Mesodermal cell (in vitro differentiated cells): ENCODE measurements around the gene ADAMTS17.

Experiments
- H3K27ac ChIP-seq: 2 replicates; pipeline ENCODE4 v1.7.0; 2013; ENCODE audit warnings: mild to moderate bottlenecking, low read depth, low read length, moderate library complexity; ENCODE audit not compliant: severe bottlenecking
- H3K36me3 ChIP-seq: 2 replicates; pipeline ENCODE4 v1.7.1; 2013; ENCODE audit warnings: mild to moderate bottlenecking, low read length, moderate library complexity; ENCODE audit not compliant: control insufficient read depth, insufficient read depth
- H3K4me1 ChIP-seq: one replicate; pipeline ENCODE4 v1.7.1; 2013; ENCODE audit warnings: mild to moderate bottlenecking, low read length; ENCODE audit not compliant: insufficient read depth, control insufficient read depth, poor library complexity, severe bottlenecking
- H3K4me3 ChIP-seq: 2 replicates; pipeline ENCODE4 v1.7.0; 2013; ENCODE audit warnings: low read length, control low read depth, mild to moderate bottlenecking; ENCODE audit not compliant: insufficient read depth, poor library complexity, severe bottlenecking; ENCODE audit errors: extremely low read depth
- H3K9me3 ChIP-seq: 2 replicates; pipeline ENCODE4 v1.7.1; 2013; ENCODE audit warnings: mild to moderate bottlenecking, low read length, moderate library complexity; ENCODE audit not compliant: control insufficient read depth
- WGBS, 2 experiments: methylation state at CpG; one replicate each; pipeline ENCODE4 v1.1.5; 2013; ENCODE audit warnings: missing lambda C conversion rate in 2 of 2; ENCODE audit not compliant: insufficient coverage in 2 of 2; 5-methylcytosine and 5-hydroxymethylcytosine counted together

The ADAMTS17 gene

DNA sequence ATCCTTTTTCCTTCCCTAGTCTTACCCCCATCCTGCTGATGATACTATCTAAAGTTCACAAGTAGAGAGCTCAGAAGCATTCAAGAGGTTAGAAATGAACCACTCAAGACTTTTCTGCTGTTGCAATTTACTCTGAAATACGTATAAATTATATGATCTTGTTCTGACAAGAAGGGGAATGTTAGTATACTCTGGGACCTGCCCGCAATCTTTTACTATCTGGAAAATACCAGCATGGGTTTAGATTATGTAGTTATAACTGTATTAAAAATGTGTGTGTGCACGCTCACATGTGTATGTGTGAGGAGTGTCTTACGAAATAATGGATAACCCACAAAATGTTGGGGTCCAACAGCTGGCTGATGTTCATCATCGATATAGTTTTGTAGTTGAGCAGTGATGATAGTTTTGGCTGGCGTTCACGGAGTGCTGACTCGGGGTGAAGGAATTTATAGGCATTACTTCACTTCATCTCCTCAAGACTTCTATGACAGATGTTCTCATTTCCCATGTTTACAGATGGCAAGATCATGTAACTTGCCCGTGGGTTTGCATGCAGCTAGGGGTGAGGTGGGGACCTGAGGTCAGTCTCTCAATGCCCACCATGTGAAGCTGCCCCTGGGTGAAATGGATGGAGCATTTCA, 311.1 kb downstream of the ADAMTS17 start:
- Histone ChIP-seq H3K4me1 (no peaks in the 10 kb centered on the region), H3K36me3 (no peaks in the 10 kb centered on the region), H3K4me3 (no peak overlapping the region), H3K27ac (no peak overlapping the region), H3K9me3 (peaks cover 17% of the 10 kb centered on the region)
- 93 to 100% methylated on average over 4 to 5 of the region's 9 CpGs for whole genome bisulfite sequencing, 2 experiments

DNA sequence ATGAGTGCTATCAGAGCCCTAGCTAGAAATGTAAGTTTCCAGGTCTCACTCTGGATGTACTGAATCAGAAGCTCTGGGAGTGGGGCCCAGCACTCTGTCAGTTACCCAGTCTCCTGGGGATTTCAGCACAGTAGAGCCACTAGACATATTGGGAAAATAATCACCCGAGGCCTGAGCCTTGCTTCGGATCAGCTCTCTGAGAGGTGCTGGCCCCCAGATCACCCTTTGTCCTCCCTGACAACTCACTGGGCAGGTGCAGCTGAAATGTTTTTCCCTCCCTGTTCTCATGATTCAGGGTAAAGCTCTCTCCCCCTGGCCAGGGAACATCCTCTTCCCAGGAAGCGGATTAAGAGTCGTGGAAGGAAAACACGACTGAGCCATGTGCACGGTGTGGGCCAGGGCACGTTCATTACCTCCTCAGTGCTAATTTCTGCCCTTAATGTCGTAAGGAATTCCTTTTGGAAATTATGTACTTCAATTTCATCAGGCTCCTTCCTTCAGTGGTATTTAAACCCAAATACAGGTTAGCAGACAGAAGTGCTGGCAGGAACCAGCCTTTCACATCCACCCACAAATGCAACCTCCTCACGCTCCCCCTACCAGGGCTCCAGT, 311.8 kb downstream of the ADAMTS17 start:
- H3K4me1 ChIP-seq: no peaks in the 10 kb centered on the region
- 89 to 98% methylated on average over 8 to 9 of the region's 9 CpGs for whole genome bisulfite sequencing, 2 experiments

DNA sequence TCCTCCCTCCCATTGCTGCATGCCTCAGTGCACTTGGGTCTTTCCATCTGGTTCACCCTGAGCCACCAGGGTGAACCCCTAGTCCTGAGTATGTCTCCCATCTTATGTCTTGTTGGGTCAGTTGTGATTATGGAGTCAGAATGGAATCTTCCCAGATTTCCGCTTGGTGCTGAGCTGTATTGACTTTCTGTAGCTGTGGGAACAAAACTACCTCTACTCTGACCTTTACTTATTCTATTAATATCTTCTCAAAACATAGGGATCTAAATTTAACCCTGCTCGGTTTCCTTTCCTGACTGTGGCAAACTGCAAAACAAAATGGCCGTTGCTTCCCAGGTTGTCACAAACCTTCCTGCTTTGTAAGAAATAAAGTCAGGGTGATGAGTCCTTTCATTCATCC, 312.7 kb downstream of the ADAMTS17 start:
- no peak overlapping the region for H3K27ac ChIP-seq
- H3K4me3 ChIP-seq: no peak overlapping the region
- peaks cover 17% of the 10 kb centered on the region for H3K9me3 ChIP-seq
- H3K36me3 ChIP-seq: no peaks in the 10 kb centered on the region
- no peaks in the 10 kb centered on the region for H3K4me1 ChIP-seq
- WGBS, 2 experiments: 90% methylated on average over 2 of the region's 3 CpGs

More for the DNA sequence above, 311.8 kb downstream of the ADAMTS17 start:
- no peak overlapping the region for H3K27ac ChIP-seq
- no peaks in the 10 kb centered on the region for H3K36me3 ChIP-seq
- no peak overlapping the region for H3K4me3 ChIP-seq
- peaks cover 17% of the 10 kb centered on the region for H3K9me3 ChIP-seq

DNA sequence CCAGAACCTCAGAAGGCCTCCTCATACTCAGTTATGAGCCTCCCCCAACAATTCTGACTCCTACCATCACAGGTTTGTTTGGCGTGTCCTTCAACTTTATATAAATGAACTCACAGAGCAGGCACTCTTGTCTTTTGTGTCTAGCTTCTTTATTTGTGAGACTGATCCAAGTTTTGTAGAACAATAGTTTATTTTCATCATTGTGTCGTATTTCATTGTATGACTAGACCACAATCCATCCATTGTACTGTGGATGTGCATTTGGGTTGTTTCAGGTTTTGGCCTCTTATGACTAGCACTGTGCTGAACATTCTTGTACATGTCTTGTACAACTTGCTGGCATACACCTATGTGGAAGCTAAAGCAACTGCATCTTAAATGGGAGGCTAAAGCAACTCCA, 315.7 kb downstream of the ADAMTS17 start:
- 80% methylated on average over 1 of the region's 2 CpGs; no CpG with 5 or more reads in 1 of the 2 experiments for WGBS, 2 experiments
- Histone ChIP-seq H3K36me3 (no peaks in the 10 kb centered on the region), H3K27ac (no peak overlapping the region), H3K9me3 (peaks cover 17% of the 10 kb centered on the region), H3K4me3 (no peak overlapping the region), H3K4me1 (no peaks in the 10 kb centered on the region)

DNA sequence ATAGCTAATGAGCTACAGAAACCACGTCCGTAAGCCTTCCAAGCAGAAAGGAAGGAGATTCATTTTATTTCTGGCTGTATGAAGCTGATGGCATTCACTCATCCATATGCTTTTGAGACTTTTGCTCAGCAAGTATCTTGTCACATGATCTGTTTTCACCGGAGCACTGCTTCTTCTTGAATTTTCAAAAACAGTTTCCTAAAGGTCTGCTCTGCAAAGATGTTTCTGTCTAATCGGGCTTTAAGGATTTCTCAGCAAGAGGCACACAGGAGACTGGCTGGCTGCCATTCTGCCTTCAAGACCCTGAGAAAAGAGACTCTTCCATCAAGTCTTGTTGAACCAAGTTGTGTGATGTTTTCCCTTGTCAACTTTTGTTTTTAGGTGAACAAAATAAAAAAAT, 319.0 kb downstream of the ADAMTS17 start:
- 88 to 98% methylated on average over 2 to 4 of the region's 4 CpGs for WGBS, 2 experiments

DNA sequence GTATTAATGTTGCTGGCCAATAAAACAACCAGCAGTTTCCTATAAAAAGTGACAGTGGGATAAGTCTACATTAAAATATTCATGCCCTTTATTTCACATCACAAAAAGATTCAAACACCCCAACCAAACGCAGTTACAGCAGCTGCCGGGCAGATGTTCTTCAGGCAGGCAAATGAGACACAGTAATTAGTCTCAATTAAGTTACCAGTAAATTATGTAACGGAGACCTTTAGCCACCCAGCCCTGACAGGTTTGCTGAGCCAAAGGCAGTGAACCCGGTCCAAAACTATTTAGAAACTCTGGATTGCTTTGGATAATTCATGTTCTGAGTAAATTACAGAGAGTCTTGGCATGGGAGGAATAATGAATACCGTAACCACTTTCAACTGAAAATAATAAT, 319.4 kb downstream of the ADAMTS17 start:
- no peak overlapping the region for H3K27ac ChIP-seq
- H3K9me3 ChIP-seq: peaks cover 8% of the 10 kb centered on the region
- H3K4me3 ChIP-seq: no peak overlapping the region
- no peaks in the 10 kb centered on the region for H3K36me3 ChIP-seq
- peaks cover 7% of the 10 kb centered on the region for H3K4me1 ChIP-seq
- 93% methylated on average over 3 of the region's 5 CpGs; no CpG with 5 or more reads in 1 of the 2 experiments for WGBS, 2 experiments

More for the DNA sequence above, 319.0 kb downstream of the ADAMTS17 start:
- Histone ChIP-seq H3K4me3 (no peak overlapping the region), H3K27ac (no peak overlapping the region), H3K36me3 (no peaks in the 10 kb centered on the region), H3K9me3 (peaks cover 12% of the 10 kb centered on the region), H3K4me1 (peaks cover 7% of the 10 kb centered on the region)

DNA sequence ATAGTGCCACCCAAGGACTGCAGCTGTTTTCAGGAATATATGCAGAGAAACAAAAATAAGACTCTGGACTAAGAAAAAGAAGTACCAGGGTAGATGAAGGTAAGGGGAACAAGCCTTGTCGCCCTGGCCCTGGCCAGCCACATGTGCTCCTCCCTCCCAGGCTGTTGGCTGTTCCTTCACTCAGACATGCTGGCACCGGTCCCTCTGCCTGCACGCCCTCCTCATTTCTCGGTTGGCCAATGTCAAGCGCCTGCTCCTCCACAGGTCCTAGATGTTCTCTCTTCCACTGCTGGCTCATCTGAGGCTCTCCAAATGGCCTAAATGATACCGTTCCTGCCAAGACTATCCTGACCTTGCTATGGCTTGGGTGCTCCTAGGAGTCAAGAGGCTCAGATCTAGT, 320.1 kb downstream of the ADAMTS17 start:
- Histone ChIP-seq H3K27ac (no peak overlapping the region), H3K36me3 (no peaks in the 10 kb centered on the region), H3K4me1 (peaks cover 7% of the 10 kb centered on the region), H3K9me3 (peaks cover 4% of the 10 kb centered on the region), H3K4me3 (no peak overlapping the region)
- WGBS, 2 experiments: 96 to 98% methylated on average over 5 to 6 of the region's 6 CpGs

DNA sequence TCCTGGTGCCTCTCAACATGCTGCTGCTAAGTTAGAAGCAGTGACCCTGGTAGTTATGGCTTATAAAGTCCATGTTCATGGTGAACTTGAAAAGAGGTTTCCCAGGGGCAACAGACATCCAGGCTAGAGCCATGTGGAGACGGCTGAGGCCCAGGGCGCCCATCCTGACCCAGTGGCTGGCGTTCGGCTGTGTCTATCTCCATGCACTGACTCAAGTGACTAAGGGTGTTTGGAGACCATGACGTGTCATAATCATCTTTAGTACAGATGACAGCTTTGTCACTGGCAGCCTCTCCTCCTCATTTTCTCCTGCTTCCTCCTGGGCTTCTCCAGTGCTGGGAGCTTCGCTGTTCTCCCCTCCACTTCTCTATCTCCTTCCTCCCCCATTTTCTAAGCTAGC, 321.2 kb downstream of the ADAMTS17 start:
- Histone ChIP-seq H3K4me3 (no peak overlapping the region), H3K9me3 (no peaks in the 10 kb centered on the region), H3K27ac (no peak overlapping the region), H3K36me3 (no peaks in the 10 kb centered on the region), H3K4me1 (peaks cover 7% of the 10 kb centered on the region)
- 89 to 95% methylated on average over 6 of the region's 6 CpGs for WGBS, 2 experiments

DNA sequence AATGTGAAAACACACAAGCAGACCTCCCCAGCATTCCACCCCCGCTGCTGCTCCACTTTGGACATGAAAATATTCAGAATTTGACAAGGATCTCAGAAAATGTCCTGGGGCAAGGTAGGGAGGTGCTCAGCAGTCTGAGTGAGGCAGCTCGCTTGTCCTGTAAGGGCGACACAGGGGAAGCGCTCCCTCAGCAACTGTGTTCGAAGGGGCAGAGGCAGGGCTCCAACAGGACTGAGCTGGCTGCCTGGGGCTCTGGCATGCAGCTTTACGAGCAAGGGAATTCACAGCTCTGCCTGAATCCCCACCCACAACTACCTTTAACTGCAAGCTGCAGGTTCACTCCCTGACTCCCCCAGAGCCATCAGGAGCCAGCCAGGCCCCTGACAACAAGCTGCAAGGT, 321.6 kb downstream of the ADAMTS17 start:
- H3K27ac ChIP-seq: no peak overlapping the region
- no peaks in the 10 kb centered on the region for H3K36me3 ChIP-seq
- peaks cover 7% of the 10 kb centered on the region for H3K4me1 ChIP-seq
- H3K9me3 ChIP-seq: no peaks in the 10 kb centered on the region
- no peak overlapping the region for H3K4me3 ChIP-seq
- 22 to 54% methylated on average over 2 to 4 of the region's 6 CpGs for WGBS, 2 experiments

DNA sequence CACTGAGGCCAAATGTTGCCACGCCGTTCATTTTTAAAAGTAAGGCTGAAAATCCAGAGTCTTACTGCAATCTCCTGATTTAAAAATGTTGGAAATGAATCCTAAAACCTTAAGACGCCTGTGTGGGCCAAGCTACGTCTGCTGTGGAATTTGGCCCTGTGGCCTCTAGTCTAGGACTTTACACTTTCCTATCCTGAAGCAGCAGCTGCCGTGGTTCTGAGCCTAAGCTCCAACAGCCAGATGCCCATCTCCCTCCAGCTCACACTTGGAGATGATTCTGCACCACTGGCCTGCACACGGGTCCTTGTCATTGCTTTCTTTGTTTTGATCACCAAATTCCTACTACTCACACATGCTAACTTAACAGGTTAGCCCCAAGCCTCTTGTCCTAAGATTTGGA, 322.2 kb downstream of the ADAMTS17 start:
- WGBS, 2 experiments: 74 to 81% methylated on average over 6 of the region's 6 CpGs
- Histone ChIP-seq H3K9me3 (no peaks in the 10 kb centered on the region), H3K4me1 (peaks cover 7% of the 10 kb centered on the region), H3K36me3 (no peaks in the 10 kb centered on the region), H3K27ac (no peak overlapping the region), H3K4me3 (no peak overlapping the region)

DNA sequence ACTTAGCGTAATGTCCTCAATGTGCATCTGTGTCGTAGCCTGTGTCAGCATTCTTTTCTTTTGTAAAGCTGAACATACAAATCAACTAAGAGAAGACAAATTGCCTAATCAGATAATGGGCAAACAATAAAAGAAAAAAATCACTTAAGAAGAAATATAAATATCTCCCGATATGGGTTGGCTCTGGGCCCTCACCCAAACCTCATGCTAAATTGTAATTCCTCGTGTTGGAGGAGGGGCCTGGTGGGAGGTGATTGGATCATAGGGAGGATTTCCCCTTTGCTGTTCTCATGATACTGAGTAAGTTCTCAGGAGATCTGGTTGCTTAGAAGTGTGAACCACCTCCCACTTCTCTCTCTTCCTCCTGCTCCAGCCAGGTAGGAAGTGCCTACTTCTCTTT, 323.6 kb downstream of the ADAMTS17 start:
- no peaks in the 10 kb centered on the region for H3K9me3 ChIP-seq
- no peaks in the 10 kb centered on the region for H3K36me3 ChIP-seq
- H3K27ac ChIP-seq: no peak overlapping the region
- peaks cover 7% of the 10 kb centered on the region for H3K4me1 ChIP-seq
- no CpG with 5 or more reads among the region's 4 CpGs for WGBS, 2 experiments
- no peak overlapping the region for H3K4me3 ChIP-seq
